ENCODE results near the gene XKRX.

XKRX gene

DNA sequence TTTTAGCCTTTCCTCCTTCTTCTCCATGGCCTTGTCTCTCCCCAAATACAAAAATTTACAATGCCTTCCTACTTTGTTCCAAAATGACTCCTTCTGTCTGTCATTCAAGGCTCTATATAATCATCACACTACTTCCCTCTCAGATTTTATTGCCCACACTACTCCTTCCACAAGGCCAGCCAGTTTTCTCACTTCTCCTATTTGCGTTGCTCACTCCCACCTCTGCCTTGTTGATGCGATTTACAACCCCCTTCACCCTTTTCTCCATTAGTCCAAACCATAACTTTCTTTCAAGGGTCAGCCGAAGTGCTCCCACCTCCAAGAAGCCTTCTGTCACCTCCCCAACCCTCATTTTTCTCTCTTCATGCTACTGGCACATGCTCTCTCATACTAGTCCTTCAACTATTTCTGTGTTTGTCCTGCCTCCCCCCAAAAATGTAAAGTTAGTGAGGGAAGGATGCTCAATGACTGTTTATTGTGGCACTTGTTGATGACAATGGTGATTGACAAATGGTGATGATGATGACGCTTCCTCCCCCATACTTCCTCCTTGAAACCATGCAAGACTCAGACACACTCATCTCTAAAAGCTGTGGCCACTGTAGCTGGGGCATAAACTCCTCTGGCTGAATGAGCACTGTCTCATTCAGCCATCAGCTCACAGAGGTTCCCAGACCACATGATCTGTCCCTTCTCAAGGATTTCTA, 2.7 kb upstream of the XKRX start:
- TF ChIP-seq, protein P1, sequence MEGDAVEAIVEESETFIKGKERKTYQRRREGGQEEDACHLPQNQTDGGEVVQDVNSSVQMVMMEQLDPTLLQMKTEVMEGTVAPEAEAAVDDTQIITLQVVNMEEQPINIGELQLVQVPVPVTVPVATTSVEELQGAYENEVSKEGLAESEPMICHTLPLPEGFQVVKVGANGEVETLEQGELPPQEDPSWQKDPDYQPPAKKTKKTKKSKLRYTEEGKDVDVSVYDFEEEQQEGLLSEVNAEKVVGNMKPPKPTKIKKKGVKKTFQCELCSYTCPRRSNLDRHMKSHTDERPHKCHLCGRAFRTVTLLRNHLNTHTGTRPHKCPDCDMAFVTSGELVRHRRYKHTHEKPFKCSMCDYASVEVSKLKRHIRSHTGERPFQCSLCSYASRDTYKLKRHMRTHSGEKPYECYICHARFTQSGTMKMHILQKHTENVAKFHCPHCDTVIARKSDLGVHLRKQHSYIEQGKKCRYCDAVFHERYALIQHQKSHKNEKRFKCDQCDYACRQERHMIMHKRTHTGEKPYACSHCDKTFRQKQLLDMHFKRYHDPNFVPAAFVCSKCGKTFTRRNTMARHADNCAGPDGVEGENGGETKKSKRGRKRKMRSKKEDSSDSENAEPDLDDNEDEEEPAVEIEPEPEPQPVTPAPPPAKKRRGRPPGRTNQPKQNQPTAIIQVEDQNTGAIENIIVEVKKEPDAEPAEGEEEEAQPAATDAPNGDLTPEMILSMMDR (IDR thresholded peaks at IDR 0.05), result no peak
- H3K4me2 ChIP-seq (ENCODE audit: low read length), result no peak overlapping the region
- no peaks in the 10 kb centered on the region for H3K4me1 ChIP-seq
- no peak overlapping the region for H2AFZ ChIP-seq
- H3K9me3 ChIP-seq (ENCODE audit: control insufficient read depth, low read length), result no peaks in the 10 kb centered on the region
- no peak overlapping the region for H3K9ac ChIP-seq
- no peak overlapping the region for H3K4me3 ChIP-seq (ENCODE audit: low read depth, low read length)
- no peaks in the 10 kb centered on the region for H3K36me3 ChIP-seq (ENCODE audit: control insufficient read depth, insufficient read depth, low read length)
- H3K79me2 ChIP-seq, result no peaks in the 10 kb centered on the region
- no peak overlapping the region for H3K27ac ChIP-seq
- no peaks in the 10 kb centered on the region for H3K27me3 ChIP-seq (ENCODE audit: control insufficient read depth, insufficient read depth, low read length)

DNA sequence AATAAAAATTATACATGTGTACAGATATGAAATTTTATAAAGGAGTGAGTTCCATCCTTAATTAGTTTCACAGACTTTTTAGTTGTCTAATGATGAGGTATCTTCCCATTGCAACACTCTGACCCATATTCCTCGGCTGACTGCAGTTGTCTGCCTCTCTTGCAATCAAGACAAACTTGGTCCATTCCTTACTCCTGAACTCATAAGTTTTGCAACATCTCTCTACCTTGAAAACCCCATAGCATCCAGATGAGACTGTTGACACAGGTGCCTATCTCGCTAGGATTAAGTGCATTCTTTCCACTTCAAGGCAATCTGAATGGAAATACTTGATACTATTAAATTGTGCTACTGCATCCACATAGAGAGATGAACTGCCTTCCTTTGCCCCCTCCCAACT, 2.3 kb downstream of the XKRX start:
- Histone ChIP-seq H3K4me2 (ENCODE audit: low read length) (no peak overlapping the region), H3K9ac (no peak overlapping the region), H3K9me3 (ENCODE audit: control insufficient read depth, low read length) (no peaks in the 10 kb centered on the region), H2AFZ (no peak overlapping the region), H3K36me3 (ENCODE audit: control insufficient read depth, insufficient read depth, low read length) (no peaks in the 10 kb centered on the region), H3K27me3 (ENCODE audit: control insufficient read depth, insufficient read depth, low read length) (no peaks in the 10 kb centered on the region), H3K27ac (no peak overlapping the region), H3K79me2 (no peaks in the 10 kb centered on the region), H3K4me3 (ENCODE audit: low read depth, low read length) (no peak overlapping the region), H3K4me1 (no peaks in the 10 kb centered on the region)
- TF ChIP-seq, protein P1 (IDR thresholded peaks at IDR 0.05), result no peak

DNA sequence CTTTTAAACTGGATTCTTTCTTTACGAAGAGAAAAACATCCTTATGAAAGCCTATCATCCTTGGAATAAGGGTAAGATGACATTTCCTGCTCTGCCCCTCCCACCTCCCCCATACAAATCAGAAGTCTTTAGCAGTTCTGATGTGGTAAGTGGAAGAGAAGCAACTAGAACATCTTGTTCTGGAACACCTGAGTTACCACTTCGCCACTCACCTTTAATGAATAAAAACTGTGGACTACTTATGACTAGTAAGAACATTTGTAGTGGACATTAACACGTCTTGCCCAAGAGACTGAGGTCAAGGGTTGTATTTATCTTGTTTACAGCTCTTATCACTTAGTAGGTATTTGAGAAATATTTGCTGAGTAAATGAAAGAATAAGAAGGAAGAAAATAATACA, 4.3 kb downstream of the XKRX start:
- Histone ChIP-seq H3K4me1 (no peaks in the 10 kb centered on the region), H3K27me3 (ENCODE audit: control insufficient read depth, insufficient read depth, low read length) (no peaks in the 10 kb centered on the region), H3K4me3 (ENCODE audit: low read depth, low read length) (no peak overlapping the region), H3K27ac (no peak overlapping the region), H3K9ac (no peak overlapping the region), H2AFZ (no peak overlapping the region), H3K79me2 (no peaks in the 10 kb centered on the region), H3K4me2 (ENCODE audit: low read length) (no peak overlapping the region), H3K9me3 (ENCODE audit: control insufficient read depth, low read length) (no peaks in the 10 kb centered on the region), H3K36me3 (ENCODE audit: control insufficient read depth, insufficient read depth, low read length) (no peaks in the 10 kb centered on the region)
- TF ChIP-seq, protein P1 (IDR thresholded peaks at IDR 0.05), result no peak

DNA sequence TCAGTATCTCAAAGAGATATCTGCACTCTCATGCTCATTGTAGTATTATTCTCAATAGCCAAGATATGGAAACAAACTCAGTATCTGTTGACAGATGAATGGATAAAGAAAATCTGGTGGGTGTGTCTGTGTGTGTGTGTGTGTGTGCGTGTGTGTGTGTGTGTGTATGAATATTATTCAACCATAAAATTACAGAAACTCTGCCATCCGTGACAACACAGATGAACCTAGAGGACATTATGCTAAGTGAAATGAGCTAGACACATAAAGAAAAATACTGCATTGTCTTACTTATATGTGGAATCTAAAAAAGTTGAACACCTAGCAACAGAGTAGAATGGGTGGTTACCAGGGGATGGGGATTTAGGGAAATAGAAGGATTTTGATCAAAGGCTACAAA, 13.2 kb downstream of the XKRX start:
- Histone ChIP-seq H3K4me2 (ENCODE audit: low read length) (no peak overlapping the region), H3K4me3 (ENCODE audit: low read depth, low read length) (no peak overlapping the region), H3K79me2 (no peaks in the 10 kb centered on the region), H2AFZ (no peak overlapping the region), H3K27me3 (ENCODE audit: control insufficient read depth, insufficient read depth, low read length) (no peaks in the 10 kb centered on the region), H3K9me3 (ENCODE audit: control insufficient read depth, low read length) (no peaks in the 10 kb centered on the region), H3K27ac (no peak overlapping the region), H3K4me1 (no peaks in the 10 kb centered on the region), H3K36me3 (ENCODE audit: control insufficient read depth, insufficient read depth, low read length) (no peaks in the 10 kb centered on the region), H3K9ac (no peak overlapping the region)
- TF ChIP-seq, protein P1 (IDR thresholded peaks at IDR 0.05), result no peak

DNA sequence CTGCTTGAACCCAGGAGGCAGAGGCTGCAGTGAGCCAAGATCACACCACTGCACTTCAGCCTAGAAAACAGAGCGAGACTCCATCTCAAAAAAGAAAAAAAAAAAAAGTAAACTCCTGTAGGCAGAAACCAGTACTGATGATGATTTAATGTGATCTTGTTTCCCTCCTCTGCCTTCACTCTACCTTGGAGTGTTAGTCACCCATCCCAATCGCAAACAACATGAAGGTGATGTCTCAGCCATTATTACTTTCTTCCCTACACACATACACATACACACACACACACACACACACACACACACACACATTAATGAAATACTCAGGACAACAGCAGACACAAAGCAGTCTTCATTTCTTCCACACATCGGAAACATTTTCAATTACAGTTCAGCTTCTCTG, 15.6 kb downstream of the XKRX start:
- Histone ChIP-seq H3K4me2 (ENCODE audit: low read length) (no peak overlapping the region), H2AFZ (no peak overlapping the region), H3K4me3 (ENCODE audit: low read depth, low read length) (no peak overlapping the region), H3K27ac (no peak overlapping the region), H3K4me1 (no peaks in the 10 kb centered on the region), H3K36me3 (ENCODE audit: control insufficient read depth, insufficient read depth, low read length) (no peaks in the 10 kb centered on the region), H3K79me2 (no peaks in the 10 kb centered on the region), H3K9me3 (ENCODE audit: control insufficient read depth, low read length) (no peaks in the 10 kb centered on the region), H3K27me3 (ENCODE audit: control insufficient read depth, insufficient read depth, low read length) (no peaks in the 10 kb centered on the region), H3K9ac (no peak overlapping the region)
- TF ChIP-seq, protein P1 (IDR thresholded peaks at IDR 0.05), result no peak

Data from parathyroid adenoma (tissue), 2 donors.